ENCODE results near the gene MADCAM1.
"Not testable (repeated sequence)": the region's sequence is repeated elsewhere in the genome, so short reads cannot be mapped to it uniquely, and the experiment has no call there.

Gene MADCAM1

GRCh38 chr19:465056-465816 lies 31.1 kb upstream of the MADCAM1 start:
- no peak for DNase-seq (ENCODE audit: extremely low read depth in 1 of 2, low read depth in 1 of 2)

- no peak for DNase-seq (ENCODE audit: extremely low read depth in 1 of 2, low read depth in 1 of 2)
These were observed 28.7 kb upstream of the MADCAM1 start for GRCh38 chr19:467554-467953.

DNA sequence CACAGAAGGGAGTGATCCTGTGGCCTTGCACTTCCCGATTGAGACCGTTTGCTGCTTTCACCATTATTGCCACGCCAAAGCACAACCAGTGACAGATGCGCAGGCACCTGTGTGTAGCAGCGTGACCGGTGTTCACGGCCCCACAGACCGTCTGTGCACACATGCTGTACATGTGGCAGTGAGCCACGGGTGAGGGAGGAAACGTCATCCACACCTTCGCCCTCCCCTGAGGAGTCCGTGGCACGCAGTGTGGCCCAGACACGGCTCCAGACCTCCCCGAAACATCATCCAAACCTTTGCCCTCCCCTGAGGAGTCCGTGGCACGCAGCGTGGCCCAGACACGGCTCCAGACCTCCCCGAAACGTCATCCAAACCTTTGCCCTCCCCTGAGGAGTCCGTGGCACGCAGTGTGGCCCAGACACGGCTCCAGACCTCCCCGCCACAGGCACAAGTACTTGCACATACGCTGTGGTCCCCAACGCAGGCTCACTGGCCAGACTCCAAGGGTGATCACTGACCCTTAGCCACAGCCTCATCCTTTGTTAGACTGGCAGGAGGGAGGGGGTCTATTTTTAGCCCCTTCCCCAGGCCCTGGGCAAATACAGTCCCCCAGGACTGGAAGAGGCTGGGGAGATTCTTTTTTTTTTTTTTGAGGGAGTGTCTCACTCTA lies 27.6 kb upstream of the MADCAM1 start:
- DNase-seq (ENCODE audit: extremely low read depth in 1 of 2, low read depth in 1 of 2): no peak

GRCh38 chr19:469833-470232 lies 26.5 kb upstream of the MADCAM1 start:
- DNase-seq (ENCODE audit: extremely low read depth in 1 of 2, low read depth in 1 of 2): no peak

DNA sequence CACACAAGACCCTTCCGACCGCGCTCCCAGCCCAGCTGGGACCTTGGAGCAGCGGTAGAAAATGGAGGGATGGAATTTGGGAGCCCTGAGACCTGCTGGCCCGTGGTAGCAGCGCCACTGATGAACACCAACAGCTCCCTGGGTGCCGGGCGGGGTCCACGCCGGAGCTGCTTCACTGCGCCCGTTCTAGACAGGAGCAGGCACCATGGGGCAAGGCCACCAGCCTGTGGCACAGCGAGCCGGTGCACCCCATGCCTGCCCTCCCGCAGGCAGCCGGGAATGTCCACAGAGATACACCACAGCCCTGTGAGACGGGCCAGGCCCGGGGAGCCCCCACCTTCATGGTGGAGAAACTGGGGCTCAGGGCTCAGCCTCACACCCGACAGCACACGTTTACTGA lies 25.6 kb upstream of the MADCAM1 start:
- no peak for DNase-seq (ENCODE audit: extremely low read depth in 1 of 2, low read depth in 1 of 2)

DNA sequence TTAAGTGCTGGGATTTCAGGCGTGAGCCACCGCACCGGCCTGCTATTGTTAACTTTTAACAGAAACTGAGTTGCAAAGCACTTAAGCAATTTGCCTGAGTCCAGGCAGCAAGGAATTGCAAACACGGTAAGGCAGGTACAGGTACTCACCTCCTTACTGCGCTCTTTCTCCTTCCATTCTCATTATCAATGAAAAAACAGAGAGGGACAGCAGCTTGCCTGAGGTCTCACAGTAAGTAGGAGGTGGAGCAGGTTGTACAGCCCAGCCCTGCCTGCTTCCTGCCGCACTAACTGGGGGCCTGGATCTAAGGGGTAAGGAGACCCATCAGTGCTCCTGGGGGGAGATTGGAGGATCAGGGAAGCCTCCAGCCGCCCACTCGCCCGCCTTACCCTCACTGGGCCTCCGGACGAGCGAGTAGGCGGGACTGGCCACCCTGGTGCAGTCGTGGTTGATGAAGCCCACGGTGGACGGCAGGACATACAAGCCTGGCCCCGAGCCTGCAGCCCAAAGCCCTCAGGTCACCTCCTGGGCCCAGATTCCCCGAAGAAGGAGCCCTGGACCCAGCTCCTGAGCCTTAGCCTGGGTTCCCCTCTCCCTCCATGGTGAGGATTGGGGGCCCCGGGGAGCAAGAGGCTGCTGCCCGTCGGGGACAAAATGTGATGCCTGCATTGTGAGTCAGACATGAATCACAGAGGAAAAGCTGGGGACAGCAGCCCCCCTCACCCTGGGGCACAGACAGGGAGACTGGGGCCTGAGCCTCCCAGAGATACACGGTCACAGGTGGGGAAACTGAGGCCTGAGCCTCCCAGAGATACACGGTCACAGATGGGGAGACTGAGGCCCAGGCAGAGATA lies 24.1 kb upstream of the MADCAM1 start:
- no peak for DNase-seq (ENCODE audit: extremely low read depth in 1 of 2, low read depth in 1 of 2)

- no peak for DNase-seq (ENCODE audit: extremely low read depth in 1 of 2, low read depth in 1 of 2)
These were observed 21.9 kb upstream of the MADCAM1 start for GRCh38 chr19:474126-475078.

GRCh38 chr19:475360-475759 lies 20.9 kb upstream of the MADCAM1 start:
- no peak for DNase-seq (ENCODE audit: extremely low read depth in 1 of 2, low read depth in 1 of 2)

GRCh38 chr19:478236-478903 lies 17.9 kb upstream of the MADCAM1 start:
- no peak for DNase-seq (ENCODE audit: extremely low read depth in 1 of 2, low read depth in 1 of 2)

DNA sequence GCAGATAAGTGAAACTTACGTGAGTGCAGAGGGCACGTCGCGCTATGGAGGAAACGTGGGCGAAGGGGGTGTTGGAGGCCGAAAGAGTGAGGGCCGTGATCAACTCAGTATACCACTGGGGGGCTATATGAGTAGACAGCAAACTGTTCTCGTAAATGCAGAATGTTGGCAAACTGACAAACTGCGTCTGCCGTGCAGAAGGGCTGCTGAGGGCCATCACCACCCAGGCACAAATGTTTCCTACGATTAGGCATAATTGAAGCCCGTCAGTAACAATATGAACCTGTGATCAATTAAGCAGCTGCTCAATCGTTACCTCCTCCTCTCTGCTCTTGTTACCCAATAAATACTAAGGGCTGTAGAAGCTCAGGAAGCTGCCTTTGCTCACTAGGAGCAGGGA lies 17.3 kb upstream of the MADCAM1 start:
- DNase-seq (ENCODE audit: extremely low read depth in 1 of 2, low read depth in 1 of 2): no peak

- DNase-seq (ENCODE audit: extremely low read depth in 1 of 2, low read depth in 1 of 2): peak in 1 of 2 donors; percentile 19
These were observed 16.1 kb upstream of the MADCAM1 start for GRCh38 chr19:480016-480855.

GRCh38 chr19:481100-481499 lies 15.2 kb upstream of the MADCAM1 start:
- not testable (repeated sequence) for DNase-seq (ENCODE audit: extremely low read depth in 1 of 2, low read depth in 1 of 2)

GRCh38 chr19:482186-483041 lies 13.9 kb upstream of the MADCAM1 start:
- no peak for DNase-seq (ENCODE audit: extremely low read depth in 1 of 2, low read depth in 1 of 2)

- DNase-seq (ENCODE audit: extremely low read depth in 1 of 2, low read depth in 1 of 2): no peak
These were observed 12.8 kb upstream of the MADCAM1 start for GRCh38 chr19:483332-484072.

DNA sequence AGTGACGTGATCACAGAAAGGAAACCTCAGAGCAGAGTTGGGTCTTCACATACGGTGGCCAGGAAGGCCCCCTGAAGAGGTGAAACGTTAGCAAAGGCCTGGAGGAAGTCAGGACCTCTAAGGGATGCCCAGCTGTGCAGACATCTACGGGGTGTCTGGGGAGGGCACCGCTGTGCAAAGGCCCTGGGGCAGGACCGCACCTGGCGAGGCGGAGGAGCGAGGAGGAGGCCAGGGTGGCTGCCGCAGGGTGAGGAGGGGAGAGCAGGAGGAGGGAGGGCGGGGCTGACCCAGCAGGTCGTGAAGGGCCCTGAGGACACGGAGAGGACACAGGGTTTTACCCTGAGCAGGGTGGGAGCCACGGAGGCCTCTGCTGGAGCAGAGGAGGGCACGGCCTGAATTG lies 11.8 kb upstream of the MADCAM1 start:
- DNase-seq (ENCODE audit: extremely low read depth in 1 of 2, low read depth in 1 of 2): no peak

GRCh38 chr19:485077-485476 lies 11.2 kb upstream of the MADCAM1 start:
- DNase-seq (ENCODE audit: extremely low read depth in 1 of 2, low read depth in 1 of 2): no peak

DNA sequence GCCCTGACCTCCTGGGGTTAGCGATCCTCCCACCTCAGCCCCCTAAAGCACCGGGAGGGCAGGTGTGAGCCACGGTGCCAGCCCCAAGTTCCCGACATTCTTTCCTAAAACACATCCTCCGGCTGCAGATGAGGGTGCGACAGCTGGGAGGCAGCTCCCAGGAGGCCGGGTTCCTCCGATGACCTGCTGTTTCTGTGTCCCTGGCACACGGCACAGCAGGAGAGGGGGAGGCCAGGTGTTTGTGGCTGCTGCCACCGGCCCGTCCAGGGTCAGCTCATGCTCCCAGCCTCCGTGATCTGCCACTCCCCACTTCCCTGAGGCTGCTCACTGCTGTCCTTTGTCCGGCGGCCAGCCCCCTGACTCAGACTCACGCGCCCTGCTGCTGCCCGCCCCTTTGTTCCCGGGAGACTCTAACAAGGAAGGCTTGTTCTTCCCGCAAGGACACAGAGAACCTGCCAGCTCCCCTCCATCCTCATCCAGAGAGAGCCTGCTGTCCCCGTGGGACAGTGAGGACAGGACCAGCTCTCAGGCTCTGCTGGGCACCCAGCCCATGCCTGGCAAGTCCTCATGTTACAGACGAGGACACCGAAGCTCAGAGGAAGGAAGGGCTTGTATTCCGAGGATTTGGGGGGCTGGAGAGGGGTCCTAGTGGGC lies 10.6 kb upstream of the MADCAM1 start:
- no peak for DNase-seq (ENCODE audit: extremely low read depth in 1 of 2, low read depth in 1 of 2)

Data from activated CD8-positive, alpha-beta memory T cell treated with anti-CD3 and anti-CD28 coated beads for 1 hour (primary cell).